Tibial nerve (tissue), 4 donors: ENCODE data around the gene CEACAM16. TPM values are rescaled to one million over a fixed set of nuclear protein-coding genes. Genes with fewer than 3 reads are reported as not detected.

Experiments used
- DNase-seq, 2 donors: peaks; one replicate each; pipeline ENCODE4 v3.0.0-alpha.2; 2019; ENCODE audit warnings: low spot score in 2 of 2
- H3K27ac ChIP-seq, 4 donors: fragments of 200-600 bp; sonication (generic) in 3 of 4; one replicate each; pipeline ENCODE4 v1.5.1; 2017 to 2019; ENCODE audit warnings: mild to moderate bottlenecking in 1 of 4
- H3K27me3 ChIP-seq, 2 donors: fragments of 200-600 bp; sonication (generic) in 1 of 2; one replicate each; pipeline versions ENCODE4 v1.5.1 to v1.6.0; 2017 to 2019
- H3K36me3 ChIP-seq, 3 donors: fragments of 200-600 bp; sonication (generic); one replicate each; pipeline ENCODE4 v1.5.1; 2018 to 2019
- H3K4me1 ChIP-seq, 4 donors: fragments of 200-600 bp; sonication (generic) in 3 of 4; one replicate each; pipeline ENCODE4 v1.5.1; 2017 to 2019
- H3K4me3 ChIP-seq, 4 donors: fragments of 200-600 bp; sonication (generic) in 3 of 4; one replicate each; pipeline ENCODE4 v1.5.1; 2017 to 2019; ENCODE audit warnings: mild to moderate bottlenecking in 1 of 4, moderate library complexity in 1 of 4
- H3K9me3 ChIP-seq, 4 donors: fragments of 200-600 bp; sonication (generic) in 3 of 4; one replicate each; pipeline ENCODE4 v1.5.1; 2017 to 2019
- EP300 ChIP-seq, 2 donors: sonication (generic); formaldehyde crosslinking; IDR thresholded peaks; one replicate each; pipeline ENCODE4 v1.6.1; 2017; ENCODE audit warnings: antibody characterized with exemption in 2 of 2, mild to moderate bottlenecking in 1 of 2
- POLR2A ChIP-seq, 2 donors: fragments of 450-650 bp; IDR thresholded peaks; one replicate each; pipeline ENCODE4 v1.6.1; 2017; ENCODE audit warnings: antibody characterized with exemption in 2 of 2, mild to moderate bottlenecking in 2 of 2, moderate library complexity in 2 of 2
- WGBS, 2 donors: methylation state at CpG; one replicate each; pipeline ENCODE4 v1.1.5; 2018; 5-methylcytosine and 5-hydroxymethylcytosine counted together
- total RNA-seq, 4 donors: library from RNA; depleted of rRNA; stranded (reverse); fragments of >200 nt; gene quantifications; one replicate each; pipeline ENCODE4 v1.1.0, GENCODE V29; 2016
- TF ChIP-seq, protein P1 (sequence below), 5 experiments: fragments of 200-600 bp in 3 of 5; fragments of 450-650 bp in 2 of 5; sonication (generic) in 3 of 5; IDR thresholded peaks; one replicate each; pipeline ENCODE4 v1.5.1; 2016 to 2019; ENCODE audit warnings: antibody characterized with exemption in 5 of 5, mild to moderate bottlenecking in 3 of 5, moderate library complexity in 2 of 5

CEACAM16 gene
- total RNA-seq, 4 donors from 2014 or later: not detected

DNA sequence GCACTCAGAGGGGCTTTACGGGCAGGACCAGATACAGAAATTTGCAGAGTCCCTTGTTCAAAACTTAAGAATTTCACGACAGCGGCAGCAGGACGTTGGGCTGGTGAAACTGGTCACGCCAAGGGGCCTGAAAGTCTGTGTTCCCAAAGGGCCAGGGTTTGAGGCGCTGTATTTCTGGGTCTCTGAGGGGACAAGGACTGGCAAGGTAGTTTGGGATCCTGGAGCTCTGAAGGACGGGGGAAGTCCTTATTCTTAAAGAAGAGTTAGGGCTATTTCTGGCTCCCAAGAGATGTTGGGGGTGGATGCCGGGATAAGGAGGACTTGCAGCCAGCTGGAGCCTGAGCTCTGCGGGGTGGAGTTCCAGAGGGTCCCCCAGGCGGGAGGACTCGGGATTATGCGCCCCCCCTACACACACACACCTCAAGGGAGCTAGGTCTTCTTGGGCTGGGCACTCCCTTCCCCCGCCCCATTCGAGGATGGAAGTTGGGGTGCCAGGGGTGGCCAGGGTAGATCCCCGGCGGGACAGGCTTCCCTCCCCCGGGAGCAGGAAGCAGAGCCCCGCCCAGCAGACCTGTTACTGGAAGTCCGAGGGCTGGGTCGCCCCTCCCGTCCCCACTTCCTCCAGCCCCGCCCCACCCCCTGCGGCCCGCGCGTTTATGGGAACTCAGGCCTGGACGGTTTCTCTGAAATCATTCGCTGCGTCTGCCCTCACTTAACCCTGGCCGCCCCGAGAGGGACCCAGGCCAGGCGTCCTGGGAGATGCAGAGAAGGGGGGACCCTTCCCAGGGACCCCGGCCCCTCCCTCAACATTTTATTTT is 55.2 kb downstream of the CEACAM16 start:
- H3K27me3 ChIP-seq: no peaks in the 10 kb centered on the region
- TF ChIP-seq EP300 (IDR thresholded peaks at IDR 0.05): peak; percentile 51 to 68
- TF ChIP-seq, protein P1, sequence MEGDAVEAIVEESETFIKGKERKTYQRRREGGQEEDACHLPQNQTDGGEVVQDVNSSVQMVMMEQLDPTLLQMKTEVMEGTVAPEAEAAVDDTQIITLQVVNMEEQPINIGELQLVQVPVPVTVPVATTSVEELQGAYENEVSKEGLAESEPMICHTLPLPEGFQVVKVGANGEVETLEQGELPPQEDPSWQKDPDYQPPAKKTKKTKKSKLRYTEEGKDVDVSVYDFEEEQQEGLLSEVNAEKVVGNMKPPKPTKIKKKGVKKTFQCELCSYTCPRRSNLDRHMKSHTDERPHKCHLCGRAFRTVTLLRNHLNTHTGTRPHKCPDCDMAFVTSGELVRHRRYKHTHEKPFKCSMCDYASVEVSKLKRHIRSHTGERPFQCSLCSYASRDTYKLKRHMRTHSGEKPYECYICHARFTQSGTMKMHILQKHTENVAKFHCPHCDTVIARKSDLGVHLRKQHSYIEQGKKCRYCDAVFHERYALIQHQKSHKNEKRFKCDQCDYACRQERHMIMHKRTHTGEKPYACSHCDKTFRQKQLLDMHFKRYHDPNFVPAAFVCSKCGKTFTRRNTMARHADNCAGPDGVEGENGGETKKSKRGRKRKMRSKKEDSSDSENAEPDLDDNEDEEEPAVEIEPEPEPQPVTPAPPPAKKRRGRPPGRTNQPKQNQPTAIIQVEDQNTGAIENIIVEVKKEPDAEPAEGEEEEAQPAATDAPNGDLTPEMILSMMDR (IDR thresholded peaks at IDR 0.05): peak in 1 of 5 experiments; percentile 16
- TF ChIP-seq POLR2A (IDR thresholded peaks at IDR 0.05): peak; percentile 3 to 15
- peak; percentile 89 to 90 for DNase-seq
- H3K4me3 ChIP-seq: peak overlapping the region; percentile 22 to 51 (median 38)
- no peaks in the 10 kb centered on the region for H3K9me3 ChIP-seq
- peaks cover 5 to 99% (median 84%) of the 10 kb centered on the region in 4 donors for H3K4me1 ChIP-seq
- peak overlapping the region; percentile 84 to 94 (median 88) for H3K27ac ChIP-seq
- WGBS, 2 donors: 0 to 3% methylated on average over 27 to 33 of the region's 33 CpGs
- peaks cover 0 to 25% (median 0%) of the 10 kb centered on the region in 3 donors for H3K36me3 ChIP-seq

DNA sequence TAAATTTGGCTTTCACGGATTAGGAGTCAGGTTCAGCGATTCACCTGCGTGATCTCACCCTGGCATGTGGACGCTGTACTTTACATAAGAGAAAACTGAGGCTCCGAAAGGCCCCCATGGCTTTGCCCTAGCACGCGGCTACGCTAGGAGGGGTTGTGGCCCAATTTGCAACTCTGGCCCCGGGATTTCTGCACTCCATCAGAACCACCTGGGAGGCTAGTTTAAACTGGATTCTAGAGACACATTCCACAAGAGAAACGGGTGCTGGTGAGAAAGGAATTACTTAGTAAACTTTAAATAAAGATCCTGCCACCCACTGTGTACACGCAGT is 55.8 kb downstream of the CEACAM16 start:
- Histone ChIP-seq H3K27ac (peak overlapping the region; percentile 84 to 94 (median 88)), H3K4me1 (peaks cover 5 to 98% (median 82%) of the 10 kb centered on the region in 4 donors), H3K4me3 (peak overlapping the region; percentile 22 to 51 (median 38)), H3K9me3 (no peaks in the 10 kb centered on the region), H3K36me3 (peaks cover 0 to 31% (median 0%) of the 10 kb centered on the region in 3 donors), H3K27me3 (no peaks in the 10 kb centered on the region)
- no peak for DNase-seq
- 38 to 40% methylated on average over 11 of the region's 11 CpGs for WGBS, 2 donors
- no peak for TF ChIP-seq POLR2A (IDR thresholded peaks at IDR 0.05)
- TF ChIP-seq, protein P1 (IDR thresholded peaks at IDR 0.05): no peak
- no peak for TF ChIP-seq EP300 (IDR thresholded peaks at IDR 0.05)

DNA sequence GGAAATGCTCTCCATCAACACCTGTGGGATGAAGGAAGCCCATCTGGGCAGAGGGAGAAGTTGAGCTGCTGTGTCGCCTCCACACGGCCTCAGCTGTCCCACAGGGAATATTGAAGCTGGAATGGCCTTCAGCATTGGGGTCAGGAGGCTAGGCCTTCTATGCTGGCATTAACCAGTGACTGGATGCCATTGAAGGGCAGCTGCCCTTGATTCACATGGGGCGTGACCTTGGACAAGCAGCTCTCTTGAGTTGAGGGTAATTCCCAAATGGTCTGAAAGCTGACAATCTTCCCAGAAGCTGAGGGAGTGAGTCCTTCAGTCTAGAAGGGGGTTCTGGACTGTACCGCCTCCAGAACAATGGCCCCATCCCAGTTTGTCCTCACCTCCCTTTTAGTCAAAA is 56.3 kb downstream of the CEACAM16 start:
- no peak overlapping the region for H3K4me3 ChIP-seq
- WGBS, 2 donors: 34 to 50% methylated on average over 4 of the region's 4 CpGs

DNA sequence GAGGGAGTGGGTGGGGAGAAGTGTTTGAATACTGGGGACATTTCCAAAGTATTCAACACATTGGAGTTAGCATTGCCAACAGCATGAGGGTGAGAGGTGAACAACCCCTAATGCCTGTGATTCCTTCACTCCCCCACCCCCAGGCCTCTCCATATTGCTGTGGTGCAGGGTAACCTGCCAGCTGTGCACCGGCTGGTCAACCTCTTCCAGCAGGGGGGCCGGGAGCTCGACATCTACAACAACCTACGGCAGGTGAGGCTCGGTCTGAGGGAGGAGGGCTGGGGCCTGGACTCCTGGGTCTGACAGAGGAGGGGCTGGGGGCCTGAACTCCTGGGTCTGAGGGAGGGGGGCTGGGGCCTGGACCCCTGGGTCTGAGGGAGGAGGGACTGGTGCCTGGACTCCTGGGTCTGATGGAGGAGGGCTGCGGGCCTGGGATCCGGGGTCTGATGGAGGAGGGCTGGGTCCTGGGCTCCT is 57.2 kb downstream of the CEACAM16 start:
- peaks cover 5 to 90% (median 70%) of the 10 kb centered on the region in 4 donors for H3K4me1 ChIP-seq
- no peak overlapping the region for H3K4me3 ChIP-seq
- H3K36me3 ChIP-seq: peaks cover 0 to 40% (median 0%) of the 10 kb centered on the region in 3 donors
- no peaks in the 10 kb centered on the region for H3K27me3 ChIP-seq
- H3K27ac ChIP-seq: peak overlapping the region in 3 of 4 donors; percentile 85 to 94 (median 90)
- no peaks in the 10 kb centered on the region for H3K9me3 ChIP-seq
- TF ChIP-seq POLR2A (IDR thresholded peaks at IDR 0.05) (no peak), EP300 (IDR thresholded peaks at IDR 0.05) (no peak)
- TF ChIP-seq, protein P1 (IDR thresholded peaks at IDR 0.05): no peak
- no peak for DNase-seq
- WGBS, 2 donors: 73 to 81% methylated on average over 7 of the region's 7 CpGs

More for the DNA sequence above, 56.3 kb downstream of the CEACAM16 start:
- H3K4me1 ChIP-seq: peaks cover 5 to 95% (median 78%) of the 10 kb centered on the region in 4 donors
- TF ChIP-seq, protein P1 (IDR thresholded peaks at IDR 0.05): no peak
- TF ChIP-seq EP300 (IDR thresholded peaks at IDR 0.05) (no peak), POLR2A (IDR thresholded peaks at IDR 0.05) (no peak)
- H3K27me3 ChIP-seq: no peaks in the 10 kb centered on the region
- peak overlapping the region in 3 of 4 donors; percentile 85 to 94 (median 90) for H3K27ac ChIP-seq
- no peak for DNase-seq
- H3K36me3 ChIP-seq: peaks cover 0 to 36% (median 0%) of the 10 kb centered on the region in 3 donors
- no peaks in the 10 kb centered on the region for H3K9me3 ChIP-seq
